HepG2 (cell line): ENCODE results near the gene BICRA. TPM values are rescaled to one million over a fixed set of nuclear protein-coding genes. Genes with fewer than 3 reads are reported as not detected.

Source experiments
- GATAD2A ChIP-seq: IDR thresholded peaks from 2 replicates; pipeline ENCODE4 v1.6.1; 2016
- KDM2A ChIP-seq: sonication (generic); formaldehyde crosslinking; IDR thresholded peaks from 2 replicates; pipeline ENCODE4 v1.4.0; 2020; ENCODE audit warnings: low read depth, missing genetic modification reagents, borderline replicate concordance
- LBX2 ChIP-seq: sonication (generic); formaldehyde crosslinking; IDR thresholded peaks from 2 replicates; pipeline ENCODE4 v1.5.0; 2020; ENCODE audit warnings: missing genetic modification reagents, mild to moderate bottlenecking, borderline replicate concordance
- SPEN ChIP-seq: sonication (generic); formaldehyde crosslinking; IDR thresholded peaks from 2 replicates; pipeline ENCODE4 v1.5.1; 2020; ENCODE audit warnings: low read depth, mild to moderate bottlenecking, missing genetic modification reagents
- TOE1 ChIP-seq: sonication (generic); formaldehyde crosslinking; IDR thresholded peaks from 2 replicates; pipeline ENCODE4 v1.4.0; 2020; ENCODE audit warnings: mild to moderate bottlenecking, missing genetic modification reagents
- XBP1 ChIP-seq: sonication (generic); formaldehyde crosslinking; IDR thresholded peaks from 2 replicates; pipeline ENCODE4 v1.5.0; 2020; ENCODE audit warnings: missing genetic modification reagents
- ZFP41 ChIP-seq: sonication (generic); formaldehyde crosslinking; IDR thresholded peaks from 2 replicates; pipeline ENCODE4 v1.4.0; 2020; ENCODE audit warnings: mild to moderate bottlenecking, missing genetic modification reagents, borderline replicate concordance
- ZFX ChIP-seq: sonication (generic); formaldehyde crosslinking; IDR thresholded peaks from 2 replicates; pipeline ENCODE4 v1.4.0; 2020; ENCODE audit warnings: mild to moderate bottlenecking, low read depth, missing genetic modification reagents, moderate library complexity
- ZNF274 ChIP-seq: sonication (generic); formaldehyde crosslinking; IDR thresholded peaks from 2 replicates; pipeline ENCODE4 v1.5.1; 2020; ENCODE audit warnings: mild to moderate bottlenecking, missing genetic modification reagents
- ZNF335 ChIP-seq: sonication (generic); formaldehyde crosslinking; IDR thresholded peaks from 2 replicates; pipeline ENCODE4 v1.4.0; 2020; ENCODE audit warnings: missing genetic modification reagents
- ZNF350 ChIP-seq: sonication (generic); formaldehyde crosslinking; IDR thresholded peaks from 2 replicates; pipeline ENCODE4 v1.4.0; 2020; ENCODE audit warnings: mild to moderate bottlenecking, low read depth, missing genetic modification reagents, borderline replicate concordance
- ZNF558 ChIP-seq: sonication (generic); formaldehyde crosslinking; IDR thresholded peaks from 2 replicates; pipeline ENCODE4 v1.9.0; 2022; ENCODE audit warnings: mild to moderate bottlenecking, missing genetic modification reagents, borderline replicate concordance
- ZNF777 ChIP-seq: sonication (generic); formaldehyde crosslinking; IDR thresholded peaks from 2 replicates; pipeline ENCODE4 v1.4.0; 2020; ENCODE audit warnings: missing genetic modification reagents
- ZSCAN22 ChIP-seq: sonication (generic); formaldehyde crosslinking; IDR thresholded peaks from 2 replicates; pipeline ENCODE4 v1.4.0; 2020; ENCODE audit warnings: mild to moderate bottlenecking, missing genetic modification reagents
- polyA plus RNA-seq, 8 experiments: library from polyadenylated mRNA; depleted of rRNA in 3 of 8; stranded (reverse) in 7 of 8; unstranded in 1 of 8; fragments of >200 nt; fragmentation: Illumina TruSeq in 4 of 8; extraction: Trizol in 4 of 8; gene quantifications; 2 replicates each; pipeline versions ENCODE4 v1.2.1 to v1.2.3, GENCODE V29; 2011 to 2016; ENCODE audit warnings: low read depth in 4 of 8, missing spikeins in 1 of 8, mixed read lengths in 1 of 8; ENCODE audit not compliant: insufficient read depth in 1 of 8
- total RNA-seq, 5 experiments: library from RNA; depleted of rRNA; stranded (reverse); fragments of >200 nt; fragmentation: Illumina TruSeq; extraction: Trizol; gene quantifications; 2 replicates each; pipeline ENCODE4 v1.2.3, GENCODE V29; 2016; ENCODE audit warnings: low read depth in 1 of 5
- TF ChIP-seq, protein P1 (sequence below): sonication (generic); formaldehyde crosslinking; IDR thresholded peaks from 2 replicates; pipeline ENCODE4 v1.5.0; 2020; ENCODE audit warnings: mild to moderate bottlenecking, missing genetic modification reagents
- TF ChIP-seq, protein P2 (sequence below): sonication (generic); formaldehyde crosslinking; IDR thresholded peaks from 2 replicates; pipeline ENCODE4 v1.9.0; 2022; ENCODE audit warnings: low read depth, missing genetic modification reagents
- TF ChIP-seq, protein P3 (sequence below): sonication (generic); formaldehyde crosslinking; IDR thresholded peaks from 2 replicates; pipeline ENCODE4; 2020; ENCODE audit warnings: missing genetic modification reagents, mild to moderate bottlenecking, borderline replicate concordance
- TF ChIP-seq, protein P4 (sequence below): sonication (generic); formaldehyde crosslinking; IDR thresholded peaks from 2 replicates; pipeline ENCODE4 v1.4.0; 2020; ENCODE audit warnings: mild to moderate bottlenecking, missing genetic modification reagents

The BICRA gene
- total and polyA plus RNA-seq, 2 of the 13 experiments (the other 11 are each of a cell fraction or from before 2014, with no cell fraction given): 0.55 to 0.71 TPM

GRCh38 chr19:47719047-47719859, 110.3 kb downstream of the BICRA start (continued):
- 0 out of 2 replicates have a peak, but pooled peaks have one; percentile 18 for TF ChIP-seq ZNF335
- TF ChIP-seq ZNF558: no peak
- no peak; the same call in 1 of the 2 replicates for TF ChIP-seq KDM2A (CRISPR knock-in tag)
- TF ChIP-seq TOE1: no peak
- peak; percentile 55; the same call in 1 of the 2 replicates for TF ChIP-seq SPEN
- TF ChIP-seq, protein P1, sequence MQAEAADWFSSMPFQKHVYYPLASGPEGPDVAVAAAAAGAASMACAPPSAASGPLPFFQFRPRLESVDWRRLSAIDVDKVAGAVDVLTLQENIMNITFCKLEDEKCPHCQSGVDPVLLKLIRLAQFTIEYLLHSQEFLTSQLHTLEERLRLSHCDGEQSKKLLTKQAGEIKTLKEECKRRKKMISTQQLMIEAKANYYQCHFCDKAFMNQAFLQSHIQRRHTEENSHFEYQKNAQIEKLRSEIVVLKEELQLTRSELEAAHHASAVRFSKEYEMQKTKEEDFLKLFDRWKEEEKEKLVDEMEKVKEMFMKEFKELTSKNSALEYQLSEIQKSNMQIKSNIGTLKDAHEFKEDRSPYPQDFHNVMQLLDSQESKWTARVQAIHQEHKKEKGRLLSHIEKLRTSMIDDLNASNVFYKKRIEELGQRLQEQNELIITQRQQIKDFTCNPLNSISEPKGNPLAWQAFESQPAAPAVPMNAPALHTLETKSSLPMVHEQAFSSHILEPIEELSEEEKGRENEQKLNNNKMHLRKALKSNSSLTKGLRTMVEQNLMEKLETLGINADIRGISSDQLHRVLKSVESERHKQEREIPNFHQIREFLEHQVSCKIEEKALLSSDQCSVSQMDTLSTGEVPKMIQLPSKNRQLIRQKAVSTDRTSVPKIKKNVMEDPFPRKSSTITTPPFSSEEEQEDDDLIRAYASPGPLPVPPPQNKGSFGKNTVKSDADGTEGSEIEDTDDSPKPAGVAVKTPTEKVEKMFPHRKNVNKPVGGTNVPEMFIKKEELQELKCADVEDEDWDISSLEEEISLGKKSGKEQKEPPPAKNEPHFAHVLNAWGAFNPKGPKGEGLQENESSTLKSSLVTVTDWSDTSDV: 0 out of 2 replicates have a peak, but pooled peaks have one; percentile 62
- TF ChIP-seq, protein P2, sequence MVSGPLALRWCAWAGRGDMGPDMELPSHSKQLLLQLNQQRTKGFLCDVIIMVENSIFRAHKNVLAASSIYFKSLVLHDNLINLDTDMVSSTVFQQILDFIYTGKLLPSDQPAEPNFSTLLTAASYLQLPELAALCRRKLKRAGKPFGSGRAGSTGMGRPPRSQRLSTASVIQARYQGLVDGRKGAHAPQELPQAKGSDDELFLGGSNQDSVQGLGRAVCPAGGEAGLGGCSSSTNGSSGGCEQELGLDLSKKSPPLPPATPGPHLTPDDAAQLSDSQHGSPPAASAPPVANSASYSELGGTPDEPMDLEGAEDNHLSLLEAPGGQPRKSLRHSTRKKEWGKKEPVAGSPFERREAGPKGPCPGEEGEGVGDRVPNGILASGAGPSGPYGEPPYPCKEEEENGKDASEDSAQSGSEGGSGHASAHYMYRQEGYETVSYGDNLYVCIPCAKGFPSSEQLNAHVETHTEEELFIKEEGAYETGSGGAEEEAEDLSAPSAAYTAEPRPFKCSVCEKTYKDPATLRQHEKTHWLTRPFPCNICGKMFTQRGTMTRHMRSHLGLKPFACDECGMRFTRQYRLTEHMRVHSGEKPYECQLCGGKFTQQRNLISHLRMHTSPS: 0 out of 2 replicates have a peak, but pooled peaks have one; percentile 31
- TF ChIP-seq ZFP41 (CRISPR knock-in tag): no peak
- TF ChIP-seq GATAD2A (CRISPR knock-in tag): 0 out of 2 replicates have a peak, but pooled peaks have one; percentile 18
- peak; percentile 44; the same call in 1 of the 2 replicates for TF ChIP-seq ZNF350
- TF ChIP-seq, protein P3, sequence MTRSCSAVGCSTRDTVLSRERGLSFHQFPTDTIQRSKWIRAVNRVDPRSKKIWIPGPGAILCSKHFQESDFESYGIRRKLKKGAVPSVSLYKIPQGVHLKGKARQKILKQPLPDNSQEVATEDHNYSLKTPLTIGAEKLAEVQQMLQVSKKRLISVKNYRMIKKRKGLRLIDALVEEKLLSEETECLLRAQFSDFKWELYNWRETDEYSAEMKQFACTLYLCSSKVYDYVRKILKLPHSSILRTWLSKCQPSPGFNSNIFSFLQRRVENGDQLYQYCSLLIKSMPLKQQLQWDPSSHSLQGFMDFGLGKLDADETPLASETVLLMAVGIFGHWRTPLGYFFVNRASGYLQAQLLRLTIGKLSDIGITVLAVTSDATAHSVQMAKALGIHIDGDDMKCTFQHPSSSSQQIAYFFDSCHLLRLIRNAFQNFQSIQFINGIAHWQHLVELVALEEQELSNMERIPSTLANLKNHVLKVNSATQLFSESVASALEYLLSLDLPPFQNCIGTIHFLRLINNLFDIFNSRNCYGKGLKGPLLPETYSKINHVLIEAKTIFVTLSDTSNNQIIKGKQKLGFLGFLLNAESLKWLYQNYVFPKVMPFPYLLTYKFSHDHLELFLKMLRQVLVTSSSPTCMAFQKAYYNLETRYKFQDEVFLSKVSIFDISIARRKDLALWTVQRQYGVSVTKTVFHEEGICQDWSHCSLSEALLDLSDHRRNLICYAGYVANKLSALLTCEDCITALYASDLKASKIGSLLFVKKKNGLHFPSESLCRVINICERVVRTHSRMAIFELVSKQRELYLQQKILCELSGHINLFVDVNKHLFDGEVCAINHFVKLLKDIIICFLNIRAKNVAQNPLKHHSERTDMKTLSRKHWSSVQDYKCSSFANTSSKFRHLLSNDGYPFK: 0 out of 2 replicates have a peak, but pooled peaks have one; percentile 15
- 0 out of 2 replicates have a peak, but pooled peaks have one; percentile 39 for TF ChIP-seq ZNF274 (CRISPR knock-in tag)
- no peak for TF ChIP-seq XBP1
- TF ChIP-seq, protein P4, sequence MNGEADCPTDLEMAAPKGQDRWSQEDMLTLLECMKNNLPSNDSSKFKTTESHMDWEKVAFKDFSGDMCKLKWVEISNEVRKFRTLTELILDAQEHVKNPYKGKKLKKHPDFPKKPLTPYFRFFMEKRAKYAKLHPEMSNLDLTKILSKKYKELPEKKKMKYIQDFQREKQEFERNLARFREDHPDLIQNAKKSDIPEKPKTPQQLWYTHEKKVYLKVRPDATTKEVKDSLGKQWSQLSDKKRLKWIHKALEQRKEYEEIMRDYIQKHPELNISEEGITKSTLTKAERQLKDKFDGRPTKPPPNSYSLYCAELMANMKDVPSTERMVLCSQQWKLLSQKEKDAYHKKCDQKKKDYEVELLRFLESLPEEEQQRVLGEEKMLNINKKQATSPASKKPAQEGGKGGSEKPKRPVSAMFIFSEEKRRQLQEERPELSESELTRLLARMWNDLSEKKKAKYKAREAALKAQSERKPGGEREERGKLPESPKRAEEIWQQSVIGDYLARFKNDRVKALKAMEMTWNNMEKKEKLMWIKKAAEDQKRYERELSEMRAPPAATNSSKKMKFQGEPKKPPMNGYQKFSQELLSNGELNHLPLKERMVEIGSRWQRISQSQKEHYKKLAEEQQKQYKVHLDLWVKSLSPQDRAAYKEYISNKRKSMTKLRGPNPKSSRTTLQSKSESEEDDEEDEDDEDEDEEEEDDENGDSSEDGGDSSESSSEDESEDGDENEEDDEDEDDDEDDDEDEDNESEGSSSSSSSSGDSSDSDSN: peak; percentile 66
- no peak for TF ChIP-seq LBX2 (CRISPR knock-in tag)
- no peak for TF ChIP-seq ZNF777 (CRISPR knock-in tag)
- peak; percentile 90; the same call in 1 of the 2 replicates for TF ChIP-seq ZFX
- TF ChIP-seq ZSCAN22 (CRISPR knock-in tag): peak; percentile 90
